IMR-90 (cell line): ENCODE results near the gene CCP110. TPM values are rescaled to one million over a fixed set of nuclear protein-coding genes. Genes with fewer than 3 reads are reported as not detected.

Experiments
- ATAC-seq: fragments of 200-7000 bp; cut with Tn5 transposase; 2 replicates; pipeline ENCODE4 v1.9.1; 2020; ENCODE audit warnings: low read depth, mild to moderate bottlenecking, moderate library complexity
- BruUV-seq: library from RNA; stranded (reverse); fragments of 400-500 nt; replicated peaks from 2 replicates; lab custom pipeline; 2021; lab: Mats Ljungman, UMichigan
- CTCF ChIA-PET: fragments of 300-600 bp; formaldehyde crosslinking; extraction: SDS; loops from one replicate; lab custom pipeline; 2021; ENCODE audit warnings: antibody characterized with exemption; lab: Yijun Ruan, JAX
- POLR2A ChIA-PET: fragments of 300-600 bp; sonication (Branson Sonifier 250); formaldehyde crosslinking; loops from one replicate; lab custom pipeline; 2022; ENCODE audit warnings: antibody characterized with exemption; ENCODE audit not compliant: unreplicated experiment; lab: Charles Lee
- DNase-seq: peaks from one replicate; pipeline ENCODE4 v3.0.0; 2013
- H2AFZ ChIP-seq: replicated peaks from 2 replicates; pipeline ENCODE3; 2013; ENCODE audit warnings: low read length, mild to moderate bottlenecking; ENCODE audit not compliant: poor library complexity
- H2AK5ac ChIP-seq: 2 replicates; pipeline ENCODE4 v1.6.1; 2013; ENCODE audit warnings: low read depth, low read length, inconsistent platforms
- H2AK9ac ChIP-seq: replicated peaks from 2 replicates; pipeline ENCODE3; 2013; ENCODE audit warnings: mild to moderate bottlenecking, low read depth, low read length, moderate library complexity; ENCODE audit not compliant: poor library complexity
- H2BK120ac ChIP-seq: 2 replicates; pipeline ENCODE4 v1.6.1; 2013; ENCODE audit warnings: low read depth, low read length, inconsistent platforms
- H2BK15ac ChIP-seq: 3 replicates; pipeline ENCODE4 v1.6.1; 2013; ENCODE audit warnings: low read depth, low read length, inconsistent platforms
- H2BK20ac ChIP-seq: 2 replicates; pipeline ENCODE4 v1.6.1; 2013; ENCODE audit warnings: low read depth, mild to moderate bottlenecking, inconsistent platforms, low read length, moderate library complexity
- H2BK5ac ChIP-seq: 2 replicates; pipeline ENCODE4 v1.6.1; 2013; ENCODE audit warnings: mild to moderate bottlenecking, low read depth, low read length, inconsistent platforms; ENCODE audit not compliant: poor library complexity, severe bottlenecking
- H3K14ac ChIP-seq: replicated peaks from 2 replicates; pipeline ENCODE4 v1.6.1; 2013; ENCODE audit warnings: low read depth, low read length, inconsistent platforms
- H3K18ac ChIP-seq: 2 replicates; pipeline ENCODE4 v1.6.1; 2013; ENCODE audit warnings: low read depth, low read length, control low read depth
- H3K23ac ChIP-seq: 2 replicates; pipeline ENCODE4 v1.6.1; 2013; ENCODE audit warnings: low read depth, low read length, inconsistent platforms
- H3K27ac ChIP-seq: 2 replicates; pipeline ENCODE4 v1.5.1; 2013; ENCODE audit warnings: mild to moderate bottlenecking, control low read depth, low read length; ENCODE audit not compliant: insufficient read depth
- H3K27me3 ChIP-seq: 2 replicates; pipeline ENCODE4 v1.6.1; 2013; ENCODE audit warnings: low read length; ENCODE audit not compliant: control insufficient read depth, insufficient read depth
- H3K36me3 ChIP-seq: 2 replicates; pipeline ENCODE4 v1.6.1; 2013; ENCODE audit warnings: low read length, mixed read lengths; ENCODE audit not compliant: control insufficient read depth, insufficient read depth
- H3K4ac ChIP-seq: 2 replicates; pipeline ENCODE4 v1.6.1; 2013; ENCODE audit warnings: low read depth, low read length, inconsistent platforms
- H3K4me1 ChIP-seq: 2 replicates; pipeline ENCODE4 v1.6.1; 2013; ENCODE audit warnings: low read length, mixed read lengths; ENCODE audit not compliant: control insufficient read depth, insufficient read depth
- H3K4me2 ChIP-seq: 2 replicates; pipeline ENCODE4 v1.6.1; 2013; ENCODE audit warnings: low read depth, mild to moderate bottlenecking, control low read depth, low read length, moderate library complexity
- H3K4me3 ChIP-seq: 2 replicates; pipeline ENCODE4 v1.5.1; 2013; ENCODE audit warnings: low read depth, mild to moderate bottlenecking, control low read depth, low read length, moderate library complexity; ENCODE audit not compliant: insufficient read depth
- H3K56ac ChIP-seq: 2 replicates; pipeline ENCODE4 v1.6.1; 2013; ENCODE audit warnings: low read length, inconsistent platforms; ENCODE audit not compliant: insufficient read depth; ENCODE audit errors: extremely low read depth
- H3K79me1 ChIP-seq, 2 experiments: 2 replicates each; pipeline ENCODE4 v1.6.1; 2013; ENCODE audit warnings: low read length in 2 of 2, inconsistent platforms in 1 of 2, low read depth in 1 of 2
- H3K9ac ChIP-seq: 2 replicates; pipeline ENCODE4 v1.6.1; 2013; ENCODE audit warnings: low read depth, low read length, control low read depth
- H3K9me1 ChIP-seq: 2 replicates; pipeline ENCODE4 v1.6.1; 2013; ENCODE audit warnings: low read length, inconsistent platforms; ENCODE audit not compliant: insufficient read depth
- H3K9me3 ChIP-seq: 2 replicates; pipeline ENCODE4 v1.6.1; 2013; ENCODE audit warnings: low read length; ENCODE audit not compliant: control insufficient read depth, insufficient read depth
- H4K20me1 ChIP-seq: 2 replicates; pipeline ENCODE4 v1.6.1; 2013; ENCODE audit warnings: low read length, inconsistent platforms; ENCODE audit not compliant: insufficient read depth
- H4K5ac ChIP-seq: 2 replicates; pipeline ENCODE4 v1.6.1; 2013; ENCODE audit warnings: mild to moderate bottlenecking, low read depth, low read length, control low read depth
- H4K8ac ChIP-seq, 2 experiments: 2 replicates each; pipeline ENCODE4 v1.6.1; 2013; ENCODE audit warnings: low read depth in 2 of 2, low read length in 2 of 2, control low read depth in 1 of 2, inconsistent platforms in 1 of 2
- H4K91ac ChIP-seq: 2 replicates; pipeline ENCODE4 v1.6.1; 2013; ENCODE audit warnings: low read depth, low read length, inconsistent platforms; ENCODE audit not compliant: insufficient read depth
- CEBPB ChIP-seq: IDR thresholded peaks from 2 replicates; pipeline ENCODE4 v1.6.1; 2012; ENCODE audit warnings: low read depth, low read length, improper control_type of control experiment
- CHD1 ChIP-seq: IDR thresholded peaks from 2 replicates; pipeline ENCODE4 v1.6.1; 2012; ENCODE audit warnings: low read depth, low read length, improper control_type of control experiment
- ELK1 ChIP-seq: fragments of 150-350 bp; IDR thresholded peaks from 2 replicates; pipeline ENCODE4 v1.6.1; 2016; ENCODE audit warnings: low read depth, mild to moderate bottlenecking, low read length, moderate library complexity, borderline replicate concordance
- FOS ChIP-seq: fragments of 150-350 bp; IDR thresholded peaks from 2 replicates; pipeline ENCODE4 v1.6.1; 2016; ENCODE audit warnings: low read depth, low read length
- NFE2L2 ChIP-seq: fragments of 150-350 bp; IDR thresholded peaks from 2 replicates; pipeline ENCODE4 v1.6.1; 2016; ENCODE audit warnings: low read depth, mild to moderate bottlenecking, low read length
- POLR2A ChIP-seq: IDR thresholded peaks from 2 replicates; pipeline ENCODE4 v1.6.1; 2012; ENCODE audit warnings: mild to moderate bottlenecking, low read depth, low read length
- RCOR1 ChIP-seq: IDR thresholded peaks from 2 replicates; pipeline ENCODE4 v1.6.1; 2012; ENCODE audit warnings: mild to moderate bottlenecking, low read length, improper control_type of control experiment; ENCODE audit not compliant: insufficient replicate concordance
- RFX5 ChIP-seq: IDR thresholded peaks from 2 replicates; pipeline ENCODE4 v1.8.0; 2012; ENCODE audit warnings: low read depth, mild to moderate bottlenecking, low read length, moderate library complexity
- SMC3 ChIP-seq: fragments of 150-350 bp; IDR thresholded peaks from 2 replicates; pipeline ENCODE4 v1.6.1; 2016; ENCODE audit warnings: low read depth, mild to moderate bottlenecking, antibody characterized with exemption, low read length, moderate library complexity
- USF2 ChIP-seq: fragments of 150-350 bp; IDR thresholded peaks from 2 replicates; pipeline ENCODE4 v1.6.1; 2017; ENCODE audit warnings: mild to moderate bottlenecking, antibody characterized with exemption, low read length, low read depth
- WGBS, 2 experiments: methylation state at CpG; one replicate each; pipeline versions ENCODE4 v1.1.5 to v1.1.7; 2013; ENCODE audit warnings: missing lambda C conversion rate in 2 of 2; ENCODE audit not compliant: insufficient read length in 1 of 2; ENCODE audit errors: extremely low coverage in 2 of 2; 5-methylcytosine and 5-hydroxymethylcytosine counted together
- dilution Hi-C: fragments of 300-500 bp; cut with HindIII; formaldehyde crosslinking; loops from one replicate; pipeline ENCODE4 v1.14.3; 2018; ENCODE audit warnings: low sequenced_read_pairs; ENCODE audit not compliant: unreplicated experiment
- in situ Hi-C: fragments of 300-500 bp; cut with MboI; formaldehyde crosslinking; loops from 3 replicates; pipeline ENCODE4 v1.14.3; 2019; ENCODE audit warnings: low sequenced_read_pairs, inconsistent platforms, mixed read lengths
- intact Hi-C: fragments of 100-400 bp; cut with micrococcal nuclease; formaldehyde crosslinking; loops from 2 replicates; pipeline ENCODE4 v1.10.0; 2022
- polyA plus RNA-seq, 3 experiments: library from polyadenylated mRNA; depleted of rRNA; stranded (reverse); fragments of >200 nt; gene quantifications; 2 replicates each; pipeline ENCODE4 v1.2.3, GENCODE V29; 2012; ENCODE audit warnings: low replicate concordance in 1 of 3
- total RNA-seq: library from RNA; depleted of rRNA; stranded (reverse); fragments of >200 nt; gene quantifications from 2 replicates; pipeline ENCODE4 v1.2.3, GENCODE V29; 2012

The CCP110 gene
- total and polyA plus RNA-seq, 2 of the 4 experiments (the other 2 are of a cell fraction): 4.7 to 7.7 TPM

- H3K27ac ChIP-seq: no peak overlapping the region
- H4K5ac ChIP-seq: no peak overlapping the region
- H3K4me3 ChIP-seq: no peak overlapping the region
- ChIA-PET CTCF (interaction anchor here (0.9 kb wide), 1 partner anchor 19 kb away, joined by 3 read pairs; no protein-coding TSS in a partner anchor), POLR2A (no interaction called here)
- no peak overlapping the region for H3K56ac ChIP-seq
- dilution Hi-C loops: no loop called here
- H2AK9ac ChIP-seq: no peak overlapping the region
- no peak overlapping the region for H2BK120ac ChIP-seq
- no peak overlapping the region for H3K9ac ChIP-seq
- H2AK5ac ChIP-seq: no peak overlapping the region
- no peak overlapping the region for H2AFZ ChIP-seq
- no peaks in the 10 kb centered on the region for H3K4me1 ChIP-seq
- H3K4me2 ChIP-seq: no peak overlapping the region
- no peak overlapping the region for H4K8ac ChIP-seq
- H2BK20ac ChIP-seq: no peak overlapping the region
- in situ Hi-C loops: no loop called here
- H4K20me1 ChIP-seq: no peaks in the 10 kb centered on the region
- BruUV-seq: no TSS peak
- H3K27me3 ChIP-seq: no peaks in the 10 kb centered on the region
- H3K9me3 ChIP-seq: no peaks in the 10 kb centered on the region
- H3K36me3 ChIP-seq: peaks cover 3% of the 10 kb centered on the region
- no peaks in the 10 kb centered on the region for H3K9me1 ChIP-seq
- TF ChIP-seq SMC3 (no peak), ELK1 (no peak), USF2 (no peak), POLR2A (no peak), CHD1 (no peak), FOS (no peak), RFX5 (no peak), NFE2L2 (no peak), CEBPB (no peak), RCOR1 (no peak)
- DNase-seq: peak; percentile 52
- no peak overlapping the region for H3K18ac ChIP-seq
- intact Hi-C loops: no loop called here
- no peak overlapping the region for H2BK15ac ChIP-seq
- no CpG with 5 or more reads among the region's 3 CpGs for WGBS, 2 experiments
- no peak overlapping the region for H3K23ac ChIP-seq
- no peak overlapping the region for H4K91ac ChIP-seq
- H2BK5ac ChIP-seq: no peak overlapping the region
- H3K4ac ChIP-seq: no peak overlapping the region
- H3K79me1 ChIP-seq: no peaks in the 10 kb centered on the region
- H3K14ac ChIP-seq: no peak overlapping the region
- peak; percentile 90 for ATAC-seq
These were observed 24.4 kb downstream of the CCP110 start for GRCh38 chr16:19548144-19548543.
